Epithelial cell of proximal tubule (primary cell): ENCODE data around the gene MAGI2. TPM values are rescaled to one million over a fixed set of nuclear protein-coding genes. Genes with fewer than 3 reads are reported as not detected.

Source experiments
- DNase-seq: peaks from one replicate; pipeline ENCODE4 v3.0.0-alpha.2; 2011; ENCODE audit warnings: low read depth
- H3K4me3 ChIP-seq: 2 replicates; pipeline ENCODE4 v1.5.1; 2011; ENCODE audit warnings: low read depth, mild to moderate bottlenecking, low read length
- total RNA-seq: library from RNA; depleted of rRNA; stranded (reverse); fragments of >200 nt; gene quantifications from 2 replicates; pipeline ENCODE4 v1.2.3, GENCODE V29; 2015
- TF ChIP-seq, protein P1 (sequence below): conservative IDR thresholded peaks from 2 replicates; pipeline ENCODE4 v1.5.1; 2012; ENCODE audit warnings: low read depth, mild to moderate bottlenecking, low read length

Gene MAGI2
- total RNA-seq, 1 donor from 2014 or later, result 0.92 TPM

DNA sequence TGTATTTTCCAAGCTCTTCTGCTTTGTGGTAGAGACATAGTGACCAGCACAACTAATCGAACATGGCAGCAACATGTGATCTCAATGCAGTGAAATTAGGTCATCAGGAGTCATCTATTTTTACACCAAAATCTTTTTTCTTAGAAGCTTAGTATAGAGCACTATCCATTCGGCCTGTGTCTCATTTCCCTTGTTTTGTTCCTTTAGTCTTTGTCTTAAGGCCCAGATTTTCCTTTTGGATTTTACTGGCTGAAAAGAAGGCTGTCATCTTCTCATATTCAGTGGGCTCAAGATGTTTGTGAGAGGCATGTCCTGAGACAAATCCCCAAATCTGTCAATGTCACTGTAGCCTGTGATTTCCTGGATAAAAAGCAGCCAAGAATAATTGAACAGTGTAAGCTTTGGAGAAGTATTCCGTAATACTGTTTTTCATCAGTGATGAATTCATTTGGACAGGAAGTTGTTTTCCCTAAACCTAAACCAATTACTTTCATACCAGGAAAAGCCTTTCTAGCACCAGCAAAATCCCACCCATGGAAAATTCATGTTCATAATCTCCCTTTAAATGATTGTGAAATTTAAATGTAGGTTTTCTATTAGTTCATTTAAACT is 55.2 kb downstream of the MAGI2 start:
- DNase-seq, result no peak

DNA sequence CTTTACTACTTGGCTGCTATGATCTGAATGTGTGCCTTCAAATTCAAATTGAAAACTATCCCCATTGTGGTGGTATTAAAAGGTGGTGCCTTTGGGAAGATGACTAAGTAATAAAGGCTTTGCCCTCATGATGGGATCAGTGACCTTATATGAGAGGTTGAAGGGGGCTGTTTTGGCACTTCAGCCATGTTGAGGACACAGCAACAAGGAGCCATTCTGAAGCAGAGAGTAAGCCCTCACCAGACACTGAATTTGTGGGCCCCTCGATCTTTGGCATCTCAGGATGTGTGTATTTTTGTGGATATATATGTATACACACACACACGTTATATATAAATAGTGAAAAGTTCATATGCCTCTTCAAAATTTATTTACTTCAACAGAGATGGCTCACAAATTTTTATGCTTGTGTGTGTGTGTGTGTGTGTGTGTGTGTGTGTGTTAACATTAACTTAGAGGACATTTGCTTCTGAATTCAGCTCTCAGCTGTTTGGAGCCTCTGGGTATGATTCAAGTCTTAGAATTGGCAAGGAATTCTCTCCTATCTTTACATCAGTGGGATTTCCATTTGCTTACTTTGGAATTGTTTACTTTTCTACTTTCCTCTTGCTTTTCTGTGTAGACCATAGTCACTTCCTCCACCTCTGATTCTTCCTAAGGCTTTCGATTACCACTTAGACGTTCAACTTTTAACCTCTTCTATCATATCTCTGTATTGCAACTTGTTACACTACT is 66.6 kb downstream of the MAGI2 start:
- no peak overlapping the region for H3K4me3 ChIP-seq
- no peak for DNase-seq
- TF ChIP-seq, protein P1, sequence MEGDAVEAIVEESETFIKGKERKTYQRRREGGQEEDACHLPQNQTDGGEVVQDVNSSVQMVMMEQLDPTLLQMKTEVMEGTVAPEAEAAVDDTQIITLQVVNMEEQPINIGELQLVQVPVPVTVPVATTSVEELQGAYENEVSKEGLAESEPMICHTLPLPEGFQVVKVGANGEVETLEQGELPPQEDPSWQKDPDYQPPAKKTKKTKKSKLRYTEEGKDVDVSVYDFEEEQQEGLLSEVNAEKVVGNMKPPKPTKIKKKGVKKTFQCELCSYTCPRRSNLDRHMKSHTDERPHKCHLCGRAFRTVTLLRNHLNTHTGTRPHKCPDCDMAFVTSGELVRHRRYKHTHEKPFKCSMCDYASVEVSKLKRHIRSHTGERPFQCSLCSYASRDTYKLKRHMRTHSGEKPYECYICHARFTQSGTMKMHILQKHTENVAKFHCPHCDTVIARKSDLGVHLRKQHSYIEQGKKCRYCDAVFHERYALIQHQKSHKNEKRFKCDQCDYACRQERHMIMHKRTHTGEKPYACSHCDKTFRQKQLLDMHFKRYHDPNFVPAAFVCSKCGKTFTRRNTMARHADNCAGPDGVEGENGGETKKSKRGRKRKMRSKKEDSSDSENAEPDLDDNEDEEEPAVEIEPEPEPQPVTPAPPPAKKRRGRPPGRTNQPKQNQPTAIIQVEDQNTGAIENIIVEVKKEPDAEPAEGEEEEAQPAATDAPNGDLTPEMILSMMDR, result no peak

More for the DNA sequence above, 55.2 kb downstream of the MAGI2 start:
- TF ChIP-seq, protein P1, result no peak
- no peak overlapping the region for H3K4me3 ChIP-seq

GRCh38 chr7:79381921-79382320 is 71.5 kb downstream of the MAGI2 start:
- TF ChIP-seq, protein P1, result no peak
- no peak for DNase-seq
- no peak overlapping the region for H3K4me3 ChIP-seq

DNA sequence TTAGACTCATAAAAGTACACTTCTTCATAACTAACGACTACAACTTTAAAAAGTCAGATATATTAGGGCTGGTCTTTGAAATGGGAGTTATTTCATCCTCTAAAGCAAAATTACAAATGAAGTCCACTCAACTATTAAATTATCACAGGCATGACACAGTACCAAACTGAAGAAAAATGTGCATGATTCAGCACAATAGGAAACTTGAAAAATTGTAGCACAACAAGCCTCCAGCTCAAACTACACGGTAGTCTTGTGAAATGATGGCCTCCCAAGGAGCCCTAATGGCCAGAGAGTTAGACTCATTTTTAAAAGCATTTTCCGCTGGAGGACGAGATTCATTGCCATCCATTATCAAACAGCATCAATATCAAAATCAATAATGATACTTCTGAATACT is 76.4 kb downstream of the MAGI2 start:
- TF ChIP-seq, protein P1, result no peak
- H3K4me3 ChIP-seq, result no peak overlapping the region
- DNase-seq, result no peak

DNA sequence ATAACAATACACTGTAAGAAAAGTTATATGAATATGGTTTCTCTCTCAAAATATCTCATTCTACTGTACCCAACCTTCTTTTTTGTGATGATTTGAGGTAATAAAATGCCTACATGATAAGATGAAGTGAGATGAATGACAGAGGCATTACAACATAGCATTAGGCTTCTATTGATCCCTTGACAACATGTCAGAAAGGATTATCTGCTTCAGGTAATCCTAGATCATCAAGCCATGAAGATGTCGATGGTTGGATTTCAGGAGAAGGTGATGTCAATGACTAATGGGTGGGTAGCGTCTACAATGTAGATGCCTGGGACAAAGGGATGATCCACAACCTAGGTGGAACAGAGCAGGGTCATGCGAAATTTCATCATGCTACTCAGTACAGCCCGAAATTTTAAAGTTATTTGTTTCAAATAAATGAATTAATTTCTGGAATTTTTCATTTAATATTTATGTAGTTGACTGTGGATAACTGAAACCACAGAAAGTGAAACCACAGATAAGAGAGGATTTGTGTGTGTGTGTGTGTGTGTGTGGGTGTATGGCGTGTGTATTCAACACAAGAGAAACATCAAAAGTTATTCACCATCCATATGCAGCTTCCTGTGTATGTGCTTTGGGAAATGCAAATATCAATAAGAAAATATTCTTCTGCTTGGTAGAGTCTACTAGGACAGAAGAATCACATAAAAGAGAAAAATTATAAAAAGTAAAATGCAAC is 77.0 kb downstream of the MAGI2 start:
- DNase-seq, result no peak
- TF ChIP-seq, protein P1, result no peak
- H3K4me3 ChIP-seq, result no peak overlapping the region

- no peak overlapping the region for H3K4me3 ChIP-seq
- TF ChIP-seq, protein P1, result no peak
- no peak for DNase-seq
Observed at GRCh38 chr7:79361214-79361613, 92.3 kb downstream of the MAGI2 start.
